Activated naive CD4-positive, alpha-beta T cell treated with anti-CD3 and anti-CD28 coated beads, Interleukin-2, amount 50 U/mL, for 16 hours (primary cell): ENCODE results near the gene ENOX1.

ENCODE experiments used
- DNase-seq: peaks from one replicate; pipeline ENCODE4 v3.0.0-alpha.2; 2020

The ENOX1 gene

GRCh38 chr13:43269037-43269481 is 517.7 kb downstream of the ENOX1 start:
- no peak for DNase-seq

DNA sequence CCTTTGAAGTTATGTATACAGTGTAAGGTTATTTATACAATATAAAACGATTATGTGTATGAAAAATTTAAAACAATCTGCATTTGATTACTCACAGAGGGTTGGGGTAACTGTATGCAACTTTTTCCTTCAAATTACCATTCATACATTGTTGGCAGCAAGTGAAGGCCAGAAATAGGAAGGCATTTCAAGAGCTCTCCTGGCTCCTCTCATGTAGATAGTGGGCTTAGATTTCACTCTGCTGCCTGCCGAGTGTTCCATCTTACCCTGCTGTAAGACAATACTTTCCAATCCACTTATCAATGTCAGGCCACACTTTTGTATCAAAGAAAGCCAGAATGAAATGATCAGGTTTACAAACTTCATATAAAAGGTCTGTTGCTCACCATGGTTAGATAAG is 518.1 kb downstream of the ENOX1 start:
- DNase-seq: no peak

GRCh38 chr13:43267916-43268315 is 518.9 kb downstream of the ENOX1 start:
- no peak for DNase-seq

DNA sequence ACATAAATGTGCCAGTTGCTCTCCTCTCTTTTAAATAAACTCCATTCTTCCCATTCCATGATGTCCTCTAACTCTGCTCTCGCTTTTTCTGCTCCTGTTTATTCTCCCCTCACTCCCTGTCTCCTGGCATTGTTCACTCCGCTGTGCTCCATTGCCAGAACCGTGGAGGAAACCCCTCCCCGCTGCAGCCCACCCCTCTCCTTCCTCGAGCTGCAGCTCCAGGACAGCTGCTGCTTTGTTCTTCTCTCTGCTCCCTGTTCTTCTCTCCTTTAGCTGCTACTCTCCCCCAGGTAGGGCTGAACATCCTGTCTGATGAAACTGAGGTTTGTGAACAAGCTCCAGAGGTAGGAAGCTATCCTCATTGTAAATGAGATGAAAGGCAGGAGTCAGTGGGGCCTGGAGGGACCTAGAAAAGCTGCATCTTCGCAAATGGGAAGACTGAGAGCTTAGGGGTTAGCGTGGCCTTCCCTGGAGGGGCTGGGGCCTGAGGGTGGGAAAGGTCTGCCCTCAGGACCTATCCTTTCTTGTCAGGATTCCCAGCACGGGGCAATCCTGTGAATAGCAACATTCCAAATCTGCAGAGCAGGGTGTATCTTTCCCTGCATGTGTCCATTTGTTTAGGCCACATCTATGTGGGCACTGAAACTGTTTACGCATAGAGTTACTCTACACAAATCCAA is 519.7 kb downstream of the ENOX1 start:
- DNase-seq: no peak

DNA sequence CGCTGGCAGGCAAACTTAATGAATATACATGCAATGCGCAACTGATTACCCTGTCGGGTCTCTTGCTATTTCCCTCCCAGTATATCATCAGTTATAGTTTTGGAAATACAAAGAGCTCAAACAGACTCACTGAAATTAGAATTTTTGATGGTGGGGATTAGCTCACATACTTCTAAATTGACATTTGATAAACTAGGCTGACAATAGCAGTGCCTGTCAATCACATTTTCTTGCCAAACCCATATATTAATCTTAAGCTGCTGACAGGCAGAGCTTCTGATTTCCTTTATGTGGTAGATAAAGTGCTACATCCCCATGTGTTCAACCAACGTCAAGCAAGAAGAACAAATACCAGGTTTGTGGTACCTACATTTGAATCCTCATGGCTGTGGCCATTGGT is 521.7 kb downstream of the ENOX1 start:
- DNase-seq: no peak

DNA sequence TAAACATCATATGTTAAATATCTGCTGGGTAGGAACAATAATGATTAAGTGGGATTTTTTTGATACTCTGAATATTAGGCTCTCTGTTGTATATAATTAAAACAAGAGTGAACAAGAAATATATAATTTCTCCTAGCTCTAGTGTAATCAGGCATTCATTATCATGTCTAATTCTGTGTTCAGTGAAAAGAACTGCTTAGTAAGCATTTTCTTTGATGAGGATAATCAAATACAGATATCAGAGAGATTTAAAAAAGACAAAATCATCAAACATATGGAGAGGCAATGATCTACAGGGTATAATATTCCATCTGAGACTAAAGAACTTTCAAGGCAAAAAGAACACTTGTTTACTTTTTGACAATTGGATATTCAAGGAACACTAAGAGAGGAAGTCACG is 522.3 kb downstream of the ENOX1 start:
- no peak for DNase-seq

GRCh38 chr13:43263047-43263446 is 523.7 kb downstream of the ENOX1 start:
- no peak for DNase-seq

DNA sequence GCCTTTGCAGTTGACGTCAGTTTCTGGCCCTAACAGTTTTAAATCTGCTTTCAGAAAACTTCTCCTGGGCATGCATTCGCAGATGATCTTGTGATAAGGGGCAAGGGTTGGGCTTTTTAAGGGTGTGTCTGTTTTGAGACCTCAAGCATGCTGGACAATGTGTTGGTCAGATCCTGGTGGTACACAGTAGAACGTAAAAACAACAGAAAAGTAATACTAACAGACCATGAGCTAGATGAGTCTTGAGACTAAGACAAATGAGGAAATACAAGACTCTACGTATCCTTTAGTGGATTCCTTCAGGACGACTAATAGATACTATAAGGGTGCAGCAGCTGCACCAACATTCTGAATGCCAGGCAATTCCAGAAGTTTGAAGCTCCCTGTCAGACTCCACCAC is 525.8 kb downstream of the ENOX1 start:
- DNase-seq: no peak

DNA sequence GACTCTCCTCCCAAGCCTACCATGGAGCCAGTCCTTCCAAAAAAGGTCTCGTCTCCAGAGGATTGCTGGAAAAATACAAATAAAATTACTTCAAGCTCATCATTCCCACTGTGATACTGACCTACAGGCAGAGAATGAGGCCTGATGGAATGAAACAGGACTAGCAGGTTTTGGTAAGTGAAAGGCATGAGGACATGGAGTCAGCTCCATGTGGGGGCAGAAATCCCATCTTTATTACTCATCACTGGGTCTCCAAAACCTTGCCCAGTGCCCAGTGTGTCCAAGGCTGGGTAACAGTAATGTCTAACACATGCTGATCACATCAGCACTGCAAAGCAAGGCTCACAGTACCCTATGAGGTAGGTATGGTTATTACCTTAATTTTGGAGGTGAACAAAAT is 528.0 kb downstream of the ENOX1 start:
- DNase-seq: no peak

- DNase-seq: no peak
These were observed 529.0 kb downstream of the ENOX1 start for GRCh38 chr13:43257765-43258164.

GRCh38 chr13:43251961-43252360 is 534.8 kb downstream of the ENOX1 start:
- DNase-seq: no peak

- no peak for DNase-seq
These were observed 540.4 kb downstream of the ENOX1 start for GRCh38 chr13:43246382-43246781.

- DNase-seq: no peak
These were observed 541.3 kb downstream of the ENOX1 start for GRCh38 chr13:43245374-43245964.

GRCh38 chr13:43244481-43244880 is 542.3 kb downstream of the ENOX1 start:
- no peak for DNase-seq

DNA sequence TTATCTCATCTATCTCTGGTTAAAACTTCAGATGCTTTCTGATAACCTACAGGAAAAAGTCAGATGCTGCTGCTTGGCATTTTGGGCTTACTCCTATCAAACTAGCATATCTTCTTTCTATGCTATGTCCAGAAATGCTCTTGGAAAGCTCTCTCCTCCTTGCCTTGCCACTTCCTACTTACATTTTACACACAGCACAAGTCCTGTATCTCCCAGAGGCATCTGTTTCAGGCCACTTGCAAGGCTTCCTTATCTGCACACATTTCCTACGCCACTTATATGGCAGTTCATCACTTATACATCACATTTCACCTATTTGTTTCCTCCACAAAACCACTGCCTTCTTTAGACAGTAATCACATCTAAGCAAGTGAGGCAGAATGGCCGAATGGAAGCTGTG is 543.1 kb downstream of the ENOX1 start:
- DNase-seq: no peak

- no peak for DNase-seq
These were observed 544.7 kb downstream of the ENOX1 start for GRCh38 chr13:43242040-43242439.

GRCh38 chr13:43240278-43240677 is 546.5 kb downstream of the ENOX1 start:
- DNase-seq: no peak

DNA sequence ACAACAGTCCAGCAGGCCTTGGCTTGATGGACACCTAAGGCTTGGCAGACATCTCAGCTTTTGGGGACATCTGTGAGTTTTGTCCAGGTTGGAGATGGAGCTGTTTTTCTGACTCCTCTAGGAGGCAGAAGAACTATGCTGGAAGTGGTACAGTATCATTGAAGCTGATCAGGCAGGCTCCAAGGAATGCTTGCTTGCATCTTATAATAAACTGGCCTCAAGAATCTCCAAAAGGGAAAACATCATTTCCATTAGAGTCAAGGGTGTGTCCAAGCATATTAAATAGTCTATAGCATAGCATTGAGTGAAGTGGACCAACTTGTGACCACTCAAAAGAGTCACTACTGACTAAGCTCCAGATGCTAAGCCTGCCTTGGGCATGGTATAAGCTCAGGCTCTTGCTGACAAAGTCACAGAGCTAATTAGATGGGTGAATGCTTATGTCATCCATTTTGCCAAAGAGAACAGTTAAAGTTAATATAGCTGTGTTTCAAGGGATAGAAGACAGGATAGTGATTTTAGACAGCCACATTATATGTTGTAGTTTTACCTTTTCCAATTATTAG is 547.4 kb downstream of the ENOX1 start:
- no peak for DNase-seq

GRCh38 chr13:43238341-43239083 is 548.3 kb downstream of the ENOX1 start:
- DNase-seq: no peak

DNA sequence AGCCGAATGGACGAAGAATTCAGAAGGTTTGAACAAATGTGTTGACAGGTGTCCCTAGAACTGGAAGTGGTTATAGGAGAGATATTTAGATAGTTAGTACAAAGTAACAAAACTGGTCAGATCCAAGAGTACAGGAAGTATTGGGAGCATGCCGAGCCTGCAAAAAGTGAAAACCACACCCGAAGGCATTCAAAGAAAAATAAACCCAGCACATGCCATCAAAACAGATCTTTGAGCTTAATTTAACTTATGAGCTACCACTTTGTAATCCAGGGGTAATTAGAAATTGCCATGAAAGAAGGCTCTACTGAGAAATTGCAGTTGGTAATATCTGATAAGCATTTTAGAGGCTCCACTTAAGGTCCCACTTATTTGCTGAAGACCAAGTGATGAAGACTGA is 549.2 kb downstream of the ENOX1 start:
- DNase-seq: no peak

DNA sequence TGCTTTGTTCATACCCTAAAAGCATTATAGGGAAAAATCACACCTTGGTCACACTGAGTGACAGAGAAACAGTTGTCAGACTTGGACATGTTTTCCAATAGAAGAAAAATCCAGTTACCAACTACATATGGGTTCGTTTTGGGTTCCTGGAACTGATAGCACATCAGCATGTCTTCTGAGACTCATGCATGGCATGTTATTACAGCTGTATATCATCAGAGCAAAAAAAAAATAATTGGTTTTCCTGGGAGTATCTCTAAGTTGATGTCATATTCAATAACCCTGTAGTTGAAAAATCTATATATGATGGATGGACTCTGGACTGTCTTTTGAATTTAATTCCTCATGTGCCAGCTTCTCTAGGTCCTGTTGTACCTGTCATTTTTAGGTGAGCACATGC is 551.7 kb downstream of the ENOX1 start:
- no peak for DNase-seq

DNA sequence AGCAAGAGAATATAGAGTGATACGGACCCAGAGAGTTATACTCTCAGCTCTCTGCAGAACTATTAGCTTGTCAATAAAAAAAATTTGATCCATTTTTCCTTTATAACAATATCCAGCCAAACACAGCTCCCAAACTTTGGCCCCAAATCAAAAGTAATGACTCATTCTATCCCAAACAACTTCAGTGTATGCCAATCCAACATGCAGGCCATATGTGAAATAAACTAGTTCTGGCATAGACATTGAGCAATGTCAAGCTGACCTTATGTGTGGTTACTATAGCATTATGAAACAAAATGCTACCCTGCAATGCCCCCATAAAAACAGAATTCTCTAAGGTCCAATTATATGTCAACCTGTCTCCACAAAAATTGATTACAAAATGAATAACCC is 553.9 kb downstream of the ENOX1 start:
- DNase-seq: no peak

DNA sequence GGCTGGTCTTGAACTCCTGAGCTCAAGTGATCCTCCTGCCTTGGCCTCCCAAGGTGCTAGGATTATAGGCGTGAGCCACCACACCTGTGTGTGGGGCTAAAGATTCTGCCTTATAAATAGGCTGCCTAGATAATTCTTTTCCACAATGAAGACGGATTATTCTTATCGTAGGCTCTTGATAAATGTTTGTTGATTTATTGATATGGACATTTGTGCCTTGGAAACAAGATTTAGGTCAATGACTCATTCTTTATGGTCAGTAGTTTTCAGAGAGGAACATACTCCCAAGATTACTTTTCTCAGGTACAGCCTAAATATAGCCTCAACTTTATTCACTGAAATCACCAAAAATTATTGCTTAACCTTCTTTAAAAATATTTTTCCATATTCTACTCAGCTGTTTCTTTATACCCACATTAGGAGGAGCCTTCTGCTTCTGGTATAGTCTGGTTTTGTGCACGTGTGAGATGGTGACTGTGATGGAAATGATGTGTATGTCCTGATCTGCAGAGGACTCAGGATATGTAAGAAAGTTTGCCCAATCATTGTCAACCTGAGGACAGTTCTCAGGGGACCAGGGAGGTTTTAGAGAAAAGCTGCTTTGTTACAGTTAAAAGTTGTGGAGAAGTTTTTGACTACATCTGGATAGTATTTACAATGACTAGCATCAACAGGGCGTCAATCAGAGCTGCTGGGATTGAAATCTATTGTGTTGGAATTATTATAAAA is 554.5 kb downstream of the ENOX1 start:
- no peak for DNase-seq
